ENCODE data around the gene SKIC8.

DNA sequence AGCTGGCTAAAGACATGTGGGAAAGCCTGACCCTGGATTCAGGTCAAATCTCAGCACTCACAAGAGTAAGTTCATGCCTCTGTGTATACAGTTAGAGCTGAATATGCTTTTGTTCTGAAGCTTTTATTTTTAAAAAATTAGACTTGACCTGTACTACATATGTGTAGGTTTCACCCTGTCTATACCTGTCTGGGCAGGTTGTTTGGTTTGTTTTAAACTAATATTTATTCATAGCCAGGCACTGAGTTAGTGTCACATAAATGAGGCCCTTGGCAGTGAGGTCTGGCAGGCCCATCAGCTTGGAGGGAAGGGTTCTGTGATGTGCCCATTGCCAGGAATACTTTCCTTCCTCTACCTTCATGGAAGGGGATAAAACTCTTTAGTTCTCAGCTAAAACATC is 33.2 kb downstream of the SKIC8 start:
- TF ChIP-seq EZH2 (IDR thresholded peaks at IDR 0.05; ENCODE audit: insufficient read depth, poor library complexity, severe bottlenecking) (no peak), EZH2phosphoT487 (IDR thresholded peaks at IDR 0.05; ENCODE audit: insufficient read depth, low read depth) (no peak)

All from GM23248 (cell line).